Measurements from ENCODE around the gene FXR2. TPM values are rescaled to one million over a fixed set of nuclear protein-coding genes. Genes with fewer than 3 reads are reported as not detected.
A peak's percentile ranks its signal among the peaks of the same experiment; 100 is the strongest.

Gene FXR2
- total and polyA plus RNA-seq, 4 donors, result 29.0 to 31.1 (median 30.0) TPM

DNA sequence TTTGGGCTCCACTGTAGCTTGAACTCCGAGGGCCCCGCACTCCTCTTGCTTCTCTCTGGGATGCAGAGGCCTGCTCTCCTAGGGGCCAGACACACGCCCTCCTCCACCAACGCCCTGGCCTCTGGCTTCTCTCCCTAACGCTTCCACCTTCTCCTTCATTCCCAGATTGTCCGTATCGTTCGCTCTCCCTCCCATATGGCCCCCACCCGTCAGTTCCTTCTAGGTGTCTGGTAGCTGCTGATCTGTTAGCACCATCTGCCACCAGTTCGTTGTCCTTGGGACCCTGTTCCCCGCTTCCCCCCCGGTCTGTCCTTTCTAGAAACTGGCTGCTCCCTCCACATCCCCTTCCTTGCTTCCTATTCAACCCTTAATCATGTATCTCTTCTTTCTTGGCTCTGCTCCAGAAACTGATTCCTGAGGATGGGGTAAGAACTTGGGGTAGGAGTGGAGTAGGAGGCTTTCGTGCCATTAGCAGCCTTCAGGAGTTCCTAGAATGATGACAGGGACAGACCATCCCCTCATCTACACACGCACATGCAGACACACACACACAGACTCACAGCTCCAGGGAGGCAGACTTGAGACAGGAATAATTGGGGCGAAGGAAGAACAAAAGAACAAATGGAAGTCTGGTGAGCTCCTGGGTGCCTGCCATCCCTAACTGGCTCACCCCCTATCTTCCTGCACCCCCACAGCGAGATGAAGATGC, 40.3 kb upstream of the FXR2 start:
- TF ChIP-seq CTCF (IDR thresholded peaks at IDR 0.05; ENCODE audit: control extremely low read depth, extremely low read depth), result no peak
- 82 to 88% methylated on average over 16 of the region's 16 CpGs for WGBS, 2 donors
- DNase-seq, result peak in 2 of 3 donors; percentile 66 to 69
- Histone ChIP-seq H3K9ac (ENCODE audit: insufficient read depth in 1 of 2, low read length in 2 of 2) (no peak overlapping the region), H3K27ac (ENCODE audit: low read depth in 1 of 2, low read length in 1 of 2) (no peak overlapping the region), H3K36me3 (ENCODE audit: control insufficient read depth in 4 of 4, insufficient read depth in 4 of 4, low read length in 4 of 4) (peaks cover 0 to 12% (median 1%) of the 10 kb centered on the region in 4 donors), H3K9me3 (ENCODE audit: control insufficient read depth in 4 of 4, insufficient read depth in 3 of 4, low read length in 3 of 4) (no peaks in the 10 kb centered on the region), H3K4me1 (ENCODE audit: control insufficient read depth in 5 of 5, insufficient read depth in 5 of 5, low read length in 5 of 5) (peaks cover 0 to 48% (median 7%) of the 10 kb centered on the region in 5 donors), H3K4me3 (no peak overlapping the region), H3K27me3 (ENCODE audit: control insufficient read depth in 3 of 3, insufficient read depth in 3 of 3, low read length in 2 of 3) (peaks cover 0 to 9% (median 0%) of the 10 kb centered on the region in 3 donors)
- ATAC-seq (ENCODE audit: insufficient read depth, low FRiP score), result no peak

- no peak overlapping the region for H3K4me3 ChIP-seq
Measured at GRCh38 chr17:7652388-7653356, 38.0 kb upstream of the FXR2 start.

GRCh38 chr17:7651665-7652387, 37.1 kb upstream of the FXR2 start:
- H3K27ac ChIP-seq (ENCODE audit: low read depth in 1 of 2, low read length in 1 of 2), result no peak overlapping the region
- H3K9ac ChIP-seq (ENCODE audit: insufficient read depth in 1 of 2, low read length in 2 of 2), result peak overlapping the region in 1 of 2 donors; percentile 54
- peak; percentile 86 to 93 (median 90) for DNase-seq
- H3K27me3 ChIP-seq (ENCODE audit: control insufficient read depth in 3 of 3, insufficient read depth in 3 of 3, low read length in 2 of 3), result peaks cover 0 to 11% (median 0%) of the 10 kb centered on the region in 3 donors
- no peak overlapping the region for H3K4me3 ChIP-seq
- peaks cover 0 to 12% (median 1%) of the 10 kb centered on the region in 4 donors for H3K36me3 ChIP-seq (ENCODE audit: control insufficient read depth in 4 of 4, insufficient read depth in 4 of 4, low read length in 4 of 4)
- H3K4me1 ChIP-seq (ENCODE audit: control insufficient read depth in 5 of 5, insufficient read depth in 5 of 5, low read length in 5 of 5), result peaks cover 0 to 42% (median 5%) of the 10 kb centered on the region in 5 donors
- no peak for ATAC-seq (ENCODE audit: insufficient read depth, low FRiP score)
- WGBS, 2 donors, result 6 to 14% methylated on average over 19 to 54 of the region's 54 CpGs
- H3K9me3 ChIP-seq (ENCODE audit: control insufficient read depth in 4 of 4, insufficient read depth in 3 of 4, low read length in 3 of 4), result no peaks in the 10 kb centered on the region
- TF ChIP-seq CTCF (IDR thresholded peaks at IDR 0.05; ENCODE audit: control extremely low read depth, extremely low read depth), result no peak

More at GRCh38 chr17:7652388-7653356, 38.0 kb upstream of the FXR2 start:
- Histone ChIP-seq H3K9ac (ENCODE audit: insufficient read depth in 1 of 2, low read length in 2 of 2) (peak overlapping the region in 1 of 2 donors; percentile 54), H3K27ac (ENCODE audit: low read depth in 1 of 2, low read length in 1 of 2) (no peak overlapping the region), H3K4me1 (ENCODE audit: control insufficient read depth in 5 of 5, insufficient read depth in 5 of 5, low read length in 5 of 5) (peaks cover 0 to 46% (median 7%) of the 10 kb centered on the region in 5 donors), H3K27me3 (ENCODE audit: control insufficient read depth in 3 of 3, insufficient read depth in 3 of 3, low read length in 2 of 3) (peaks cover 0 to 11% (median 0%) of the 10 kb centered on the region in 3 donors), H3K36me3 (ENCODE audit: control insufficient read depth in 4 of 4, insufficient read depth in 4 of 4, low read length in 4 of 4) (peaks cover 0 to 12% (median 1%) of the 10 kb centered on the region in 4 donors), H3K9me3 (ENCODE audit: control insufficient read depth in 4 of 4, insufficient read depth in 3 of 4, low read length in 3 of 4) (no peaks in the 10 kb centered on the region)
- DNase-seq (peak in 2 of 3 donors; percentile 46 to 73), ATAC-seq (ENCODE audit: insufficient read depth, low FRiP score) (no peak)
- WGBS, 2 donors, result 70 to 76% methylated on average over 12 of the region's 12 CpGs
- no peak for TF ChIP-seq CTCF (IDR thresholded peaks at IDR 0.05; ENCODE audit: control extremely low read depth, extremely low read depth)

All from lung (tissue), 12 donors.